Muscle of arm (tissue), 12 donors: ENCODE data around the gene ANKRD24. TPM values are rescaled to one million over a fixed set of nuclear protein-coding genes. Genes with fewer than 3 reads are reported as not detected.
"Not testable (repeated sequence)": the region's sequence is repeated elsewhere in the genome, so short reads cannot be mapped to it uniquely, and the experiment has no call there.

Experiments used
- DNase-seq: peaks from one replicate; pipeline ENCODE4 v3.0.0-alpha.2; 2013
- polyA plus RNA-seq, 12 donors: library from polyadenylated mRNA; unstranded; fragments of 120-200 nt; gene quantifications; one replicate each; pipeline ENCODE4 v1.2.1, GENCODE V29; 2013; ENCODE audit not compliant: insufficient read length in 12 of 12

ANKRD24 gene
- polyA plus RNA-seq, 12 donors: 0.38 to 2.2 (median 1.4) TPM; not detected in 2

- DNase-seq: not testable (repeated sequence)
Measured at GRCh38 chr19:4230237-4230636, 47.7 kb downstream of the ANKRD24 start.

- not testable (repeated sequence) for DNase-seq
Measured at GRCh38 chr19:4231521-4231920, 49.0 kb downstream of the ANKRD24 start.

GRCh38 chr19:4232139-4232538 is 49.6 kb downstream of the ANKRD24 start:
- DNase-seq: not testable (repeated sequence)

GRCh38 chr19:4232614-4233281 is 50.3 kb downstream of the ANKRD24 start:
- no peak for DNase-seq

- no peak for DNase-seq
Measured at GRCh38 chr19:4233282-4233853, 50.9 kb downstream of the ANKRD24 start.

- no peak for DNase-seq
Measured at GRCh38 chr19:4234142-4234861, 51.8 kb downstream of the ANKRD24 start.

- DNase-seq: no peak
Measured at GRCh38 chr19:4234862-4235201, 52.3 kb downstream of the ANKRD24 start.

GRCh38 chr19:4237510-4237909 is 55.0 kb downstream of the ANKRD24 start:
- not testable (repeated sequence) for DNase-seq

- DNase-seq: no peak
Measured at GRCh38 chr19:4238831-4239230, 56.3 kb downstream of the ANKRD24 start.

- DNase-seq: no peak
Measured at GRCh38 chr19:4241824-4242430, 59.4 kb downstream of the ANKRD24 start.

GRCh38 chr19:4245938-4246337 is 63.4 kb downstream of the ANKRD24 start:
- not testable (repeated sequence) for DNase-seq

- DNase-seq: peak; percentile 98
Measured at GRCh38 chr19:4246767-4247593, 64.5 kb downstream of the ANKRD24 start, which contains the start of gene YJU2. Gene YJU2, plus strand, starts transcription at chr19:4247080. Its CDS starts 67 bp downstream, at chr19:4247147.

- DNase-seq: no peak
Measured at GRCh38 chr19:4256563-4256962, 74.1 kb downstream of the ANKRD24 start.

- no peak for DNase-seq
Measured at GRCh38 chr19:4257025-4257424, 74.5 kb downstream of the ANKRD24 start.

GRCh38 chr19:4258181-4258580 is 75.7 kb downstream of the ANKRD24 start:
- DNase-seq: no peak

GRCh38 chr19:4260613-4261191 is 78.2 kb downstream of the ANKRD24 start:
- DNase-seq: no peak

GRCh38 chr19:4264812-4265211 is 82.3 kb downstream of the ANKRD24 start:
- no peak for DNase-seq

GRCh38 chr19:4266253-4267000 is 83.9 kb downstream of the ANKRD24 start:
- no peak for DNase-seq

- no peak for DNase-seq
Measured at GRCh38 chr19:4267101-4267900, 84.8 kb downstream of the ANKRD24 start.
